ENCODE results near the gene GJA4.

Gene GJA4

DNA sequence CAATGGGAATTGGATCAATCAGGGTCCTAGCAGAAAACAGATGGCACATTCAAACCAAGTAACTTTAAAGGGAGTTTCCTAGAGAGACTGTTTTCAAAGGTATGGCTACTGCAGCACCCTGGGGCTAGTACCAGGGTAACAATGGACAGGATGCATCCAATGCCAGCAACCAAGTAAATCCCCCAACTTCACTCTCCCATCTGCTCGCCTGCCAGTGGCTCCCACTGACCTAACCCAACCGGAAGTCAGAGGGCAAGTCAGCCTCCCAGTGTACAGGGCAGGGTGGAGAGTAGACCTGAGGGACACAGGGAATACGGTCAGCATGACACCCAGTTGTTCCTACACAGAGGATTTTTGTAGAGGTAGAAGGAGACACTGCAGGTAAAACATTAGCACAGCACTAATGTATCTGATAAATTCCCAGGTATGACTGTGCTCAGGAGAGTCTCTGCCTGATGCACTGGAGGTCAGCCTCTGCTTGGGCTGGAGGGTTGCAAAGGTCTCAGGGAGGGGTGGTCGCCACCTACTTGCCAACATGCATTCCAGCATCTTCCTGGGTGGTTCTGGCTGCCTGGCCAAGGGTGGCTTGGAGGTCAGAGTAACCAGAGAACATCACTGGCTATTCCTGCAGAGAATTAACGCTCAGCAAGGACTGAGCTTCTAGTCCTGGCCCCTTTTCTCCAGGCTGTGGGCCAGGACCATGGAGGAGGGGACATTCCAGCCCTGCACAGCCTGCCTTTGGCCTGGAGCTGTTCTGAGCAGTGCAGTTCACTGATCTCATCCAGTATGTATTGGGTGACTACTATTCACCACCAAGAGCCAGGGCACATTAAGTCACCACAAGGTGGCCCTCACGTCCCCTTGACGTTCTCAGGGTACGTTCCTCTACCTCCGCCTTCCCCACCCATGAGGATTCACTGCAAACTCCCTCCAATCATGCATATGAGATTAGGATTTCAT is 5.1 kb upstream of the GJA4 start:
- ChIA-PET CTCF (interaction anchor here (0.6 to 3.8 kb wide), 16 partner anchors 7 to 925 kb away, joined by 3 to 28 read pairs (median 4); no protein-coding TSS in a partner anchor), POLR2A (no interaction called here)
- Histone ChIP-seq H3K36me3 (ENCODE audit: control insufficient read depth in 2 of 2, insufficient read depth in 1 of 2, low read length in 2 of 2) (no peaks in the 10 kb centered on the region), H3K9me3 (ENCODE audit: control insufficient read depth, insufficient read depth, low read depth, low read length) (no peaks in the 10 kb centered on the region), H3K4me1 (ENCODE audit: control insufficient read depth, insufficient read depth, low read length) (no peaks in the 10 kb centered on the region), H3K27ac (ENCODE audit: extremely low read depth, low read depth, low read length) (no peak overlapping the region), H3K4me3 (ENCODE audit: low read depth, low read length) (no peak overlapping the region)
- TF ChIP-seq ZNF169 (tag by site-specific recombination; IDR thresholded peaks at IDR 0.05) (no peak), ZNF654 (tag by site-specific recombination; IDR thresholded peaks at IDR 0.05; ENCODE audit: low read depth) (peak; percentile 30), KLF10 (tag by site-specific recombination; IDR thresholded peaks at IDR 0.05) (no peak)
- TF ChIP-seq, protein P1, sequence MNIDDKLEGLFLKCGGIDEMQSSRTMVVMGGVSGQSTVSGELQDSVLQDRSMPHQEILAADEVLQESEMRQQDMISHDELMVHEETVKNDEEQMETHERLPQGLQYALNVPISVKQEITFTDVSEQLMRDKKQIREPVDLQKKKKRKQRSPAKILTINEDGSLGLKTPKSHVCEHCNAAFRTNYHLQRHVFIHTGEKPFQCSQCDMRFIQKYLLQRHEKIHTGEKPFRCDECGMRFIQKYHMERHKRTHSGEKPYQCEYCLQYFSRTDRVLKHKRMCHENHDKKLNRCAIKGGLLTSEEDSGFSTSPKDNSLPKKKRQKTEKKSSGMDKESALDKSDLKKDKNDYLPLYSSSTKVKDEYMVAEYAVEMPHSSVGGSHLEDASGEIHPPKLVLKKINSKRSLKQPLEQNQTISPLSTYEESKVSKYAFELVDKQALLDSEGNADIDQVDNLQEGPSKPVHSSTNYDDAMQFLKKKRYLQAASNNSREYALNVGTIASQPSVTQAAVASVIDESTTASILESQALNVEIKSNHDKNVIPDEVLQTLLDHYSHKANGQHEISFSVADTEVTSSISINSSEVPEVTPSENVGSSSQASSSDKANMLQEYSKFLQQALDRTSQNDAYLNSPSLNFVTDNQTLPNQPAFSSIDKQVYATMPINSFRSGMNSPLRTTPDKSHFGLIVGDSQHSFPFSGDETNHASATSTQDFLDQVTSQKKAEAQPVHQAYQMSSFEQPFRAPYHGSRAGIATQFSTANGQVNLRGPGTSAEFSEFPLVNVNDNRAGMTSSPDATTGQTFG (tag by site-specific recombination; IDR thresholded peaks at IDR 0.05; ENCODE audit: borderline replicate concordance): no peak

DNA sequence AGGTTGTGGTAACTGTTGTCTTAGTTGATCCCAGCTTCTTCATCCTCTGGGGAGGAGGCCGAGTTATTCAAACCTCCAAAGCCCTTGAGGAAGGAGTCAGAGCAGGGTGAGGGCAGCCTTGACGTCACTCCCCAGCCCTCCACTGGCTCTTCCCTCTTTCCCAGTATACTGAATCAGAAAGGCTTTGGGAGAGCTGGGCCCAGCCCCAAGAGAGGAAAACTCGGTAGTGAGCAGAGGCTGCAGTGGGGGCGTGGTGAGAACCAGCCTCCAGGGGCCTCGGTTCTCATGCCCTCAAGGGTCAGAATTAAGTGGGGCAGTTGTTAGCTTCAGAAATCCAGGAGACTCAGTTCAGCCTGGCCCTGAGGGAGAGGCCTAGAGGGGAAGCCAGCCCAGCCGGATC is 1.8 kb upstream of the GJA4 start:
- Histone ChIP-seq H3K27ac (ENCODE audit: extremely low read depth, low read depth, low read length) (no peak overlapping the region), H3K4me1 (ENCODE audit: control insufficient read depth, insufficient read depth, low read length) (no peaks in the 10 kb centered on the region), H3K36me3 (ENCODE audit: control insufficient read depth in 2 of 2, insufficient read depth in 1 of 2, low read length in 2 of 2) (no peaks in the 10 kb centered on the region), H3K4me3 (ENCODE audit: low read depth, low read length) (no peak overlapping the region), H3K9me3 (ENCODE audit: control insufficient read depth, insufficient read depth, low read depth, low read length) (no peaks in the 10 kb centered on the region)
- ChIA-PET POLR2A (no interaction called here), CTCF (interaction anchor here (0.6 to 1.2 kb wide), 3 partner anchors 62 to 346 kb away, joined by 3 read pairs; no protein-coding TSS in a partner anchor)
- no peak for TF ChIP-seq TRIM28 (IDR thresholded peaks at IDR 0.05; ENCODE audit: borderline replicate concordance, low read length)
- TF ChIP-seq MEIS1 (CRISPR knock-in tag; IDR thresholded peaks at IDR 0.05; ENCODE audit: borderline replicate concordance): no peak

DNA sequence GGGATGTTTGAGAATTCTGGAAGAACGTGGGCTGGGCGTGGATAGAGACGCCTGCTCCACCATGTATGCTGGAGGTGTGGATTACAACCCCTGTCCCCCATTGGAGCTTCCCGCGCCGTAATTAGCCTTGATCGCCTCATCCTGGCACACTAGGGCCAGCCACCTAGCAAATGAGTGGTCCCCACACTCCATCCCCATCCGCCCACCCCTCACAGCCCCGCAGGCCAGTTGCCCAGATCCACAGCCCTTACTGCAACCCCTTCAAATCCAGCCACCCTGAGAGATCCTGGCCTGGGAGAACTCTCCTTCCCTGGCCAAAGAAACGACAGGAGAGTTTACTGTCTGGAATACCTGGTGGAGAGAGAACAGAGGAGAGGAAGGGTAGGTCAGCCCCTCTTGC is 375 bp upstream of the GJA4 start:
- Histone ChIP-seq H3K36me3 (ENCODE audit: control insufficient read depth in 2 of 2, insufficient read depth in 1 of 2, low read length in 2 of 2) (no peaks in the 10 kb centered on the region), H3K9me3 (ENCODE audit: control insufficient read depth, insufficient read depth, low read depth, low read length) (no peaks in the 10 kb centered on the region), H3K4me3 (ENCODE audit: low read depth, low read length) (no peak overlapping the region), H3K27ac (ENCODE audit: extremely low read depth, low read depth, low read length) (no peak overlapping the region), H3K4me1 (ENCODE audit: control insufficient read depth, insufficient read depth, low read length) (no peaks in the 10 kb centered on the region)
- TF ChIP-seq ZNF174 (tag by site-specific recombination; IDR thresholded peaks at IDR 0.05) (no peak), ZNF548 (tag by site-specific recombination; IDR thresholded peaks at IDR 0.05) (no peak)
- ChIA-PET POLR2A (no interaction called here), CTCF (no interaction called here)

DNA sequence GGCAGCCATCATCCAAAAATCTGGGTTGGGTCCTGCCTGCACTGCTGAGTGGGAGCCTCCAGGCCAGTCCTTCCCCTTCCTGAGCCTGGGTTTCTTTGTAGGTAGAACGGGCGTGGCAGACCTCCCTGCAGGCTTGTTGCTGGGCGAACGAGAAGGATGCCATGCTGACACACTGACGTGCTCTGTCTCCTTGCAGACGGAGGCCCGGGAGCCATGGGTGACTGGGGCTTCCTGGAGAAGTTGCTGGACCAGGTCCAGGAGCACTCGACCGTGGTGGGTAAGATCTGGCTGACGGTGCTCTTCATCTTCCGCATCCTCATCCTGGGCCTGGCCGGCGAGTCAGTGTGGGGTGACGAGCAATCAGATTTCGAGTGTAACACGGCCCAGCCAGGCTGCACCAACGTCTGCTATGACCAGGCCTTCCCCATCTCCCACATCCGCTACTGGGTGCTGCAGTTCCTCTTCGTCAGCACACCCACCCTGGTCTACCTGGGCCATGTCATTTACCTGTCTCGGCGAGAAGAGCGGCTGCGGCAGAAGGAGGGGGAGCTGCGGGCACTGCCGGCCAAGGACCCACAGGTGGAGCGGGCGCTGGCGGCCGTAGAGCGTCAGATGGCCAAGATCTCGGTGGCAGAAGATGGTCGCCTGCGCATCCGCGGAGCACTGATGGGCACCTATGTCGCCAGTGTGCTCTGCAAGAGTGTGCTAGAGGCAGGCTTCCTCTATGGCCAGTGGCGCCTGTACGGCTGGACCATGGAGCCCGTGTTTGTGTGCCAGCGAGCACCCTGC is 1.4 kb downstream of the GJA4 start:
- no peaks in the 10 kb centered on the region for H3K36me3 ChIP-seq (ENCODE audit: control insufficient read depth in 2 of 2, insufficient read depth in 1 of 2, low read length in 2 of 2)
- no peaks in the 10 kb centered on the region for H3K4me1 ChIP-seq (ENCODE audit: control insufficient read depth, insufficient read depth, low read length)
- POLR2A ChIA-PET: no interaction called here
- H3K9me3 ChIP-seq (ENCODE audit: control insufficient read depth, insufficient read depth, low read depth, low read length): no peaks in the 10 kb centered on the region
- CTCF ChIA-PET: interaction anchor here (0.6 to 1.4 kb wide), 2 partner anchors 8 to 66 kb away, joined by 4 read pairs; no protein-coding TSS in a partner anchor
- no peak overlapping the region for H3K4me3 ChIP-seq (ENCODE audit: low read depth, low read length)
- no peak overlapping the region for H3K27ac ChIP-seq (ENCODE audit: extremely low read depth, low read depth, low read length)
- no peak for TF ChIP-seq ZNF558 (tag by site-specific recombination; IDR thresholded peaks at IDR 0.05)
- no peak for TF ChIP-seq YY2 (tag by site-specific recombination; IDR thresholded peaks at IDR 0.05)
- no peak for TF ChIP-seq ZNF626 (tag by site-specific recombination; IDR thresholded peaks at IDR 0.05)
- TF ChIP-seq, protein P2, sequence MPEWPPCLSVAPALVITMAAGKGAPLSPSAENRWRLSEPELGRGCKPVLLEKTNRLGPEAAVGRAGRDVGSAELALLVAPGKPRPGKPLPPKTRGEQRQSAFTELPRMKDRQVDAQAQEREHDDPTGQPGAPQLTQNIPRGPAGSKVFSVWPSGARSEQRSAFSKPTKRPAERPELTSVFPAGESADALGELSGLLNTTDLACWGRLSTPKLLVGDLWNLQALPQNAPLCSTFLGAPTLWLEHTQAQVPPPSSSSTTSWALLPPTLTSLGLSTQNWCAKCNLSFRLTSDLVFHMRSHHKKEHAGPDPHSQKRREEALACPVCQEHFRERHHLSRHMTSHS (tag by site-specific recombination; IDR thresholded peaks at IDR 0.05): no peak
- no peak for TF ChIP-seq ZNF473 (tag by site-specific recombination; IDR thresholded peaks at IDR 0.05)
- TF ChIP-seq ZXDB (tag by site-specific recombination; IDR thresholded peaks at IDR 0.05): no peak
- TF ChIP-seq SP7 (tag by site-specific recombination; IDR thresholded peaks at IDR 0.05): no peak
- TF ChIP-seq, protein P3, sequence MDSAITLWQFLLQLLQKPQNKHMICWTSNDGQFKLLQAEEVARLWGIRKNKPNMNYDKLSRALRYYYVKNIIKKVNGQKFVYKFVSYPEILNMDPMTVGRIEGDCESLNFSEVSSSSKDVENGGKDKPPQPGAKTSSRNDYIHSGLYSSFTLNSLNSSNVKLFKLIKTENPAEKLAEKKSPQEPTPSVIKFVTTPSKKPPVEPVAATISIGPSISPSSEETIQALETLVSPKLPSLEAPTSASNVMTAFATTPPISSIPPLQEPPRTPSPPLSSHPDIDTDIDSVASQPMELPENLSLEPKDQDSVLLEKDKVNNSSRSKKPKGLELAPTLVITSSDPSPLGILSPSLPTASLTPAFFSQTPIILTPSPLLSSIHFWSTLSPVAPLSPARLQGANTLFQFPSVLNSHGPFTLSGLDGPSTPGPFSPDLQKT (IDR thresholded peaks at IDR 0.05; ENCODE audit: borderline replicate concordance, low read depth, low read length): no peak
- no peak for TF ChIP-seq ZNF335 (tag by site-specific recombination; conservative IDR thresholded peaks at IDR 0.05)
- no peak for TF ChIP-seq ZIC2 (tag by site-specific recombination; IDR thresholded peaks at IDR 0.05)
- no peak for TF ChIP-seq ZNF610 (tag by site-specific recombination; IDR thresholded peaks at IDR 0.05; ENCODE audit: borderline replicate concordance)
- no peak for TF ChIP-seq ZNF10 (tag by site-specific recombination; IDR thresholded peaks at IDR 0.05)
- TF ChIP-seq SCRT2 (tag by site-specific recombination; IDR thresholded peaks at IDR 0.05): no peak
- TF ChIP-seq, protein P4, sequence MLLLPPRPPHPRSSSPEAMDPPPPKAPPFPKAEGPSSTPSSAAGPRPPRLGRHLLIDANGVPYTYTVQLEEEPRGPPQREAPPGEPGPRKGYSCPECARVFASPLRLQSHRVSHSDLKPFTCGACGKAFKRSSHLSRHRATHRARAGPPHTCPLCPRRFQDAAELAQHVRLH (tag by site-specific recombination; IDR thresholded peaks at IDR 0.05): no peak

Measured in HEK293 (cell line).